Progenitor cell of endocrine pancreas (in vitro differentiated cells): ENCODE data around the gene TRIM38. TPM values are rescaled to one million over a fixed set of nuclear protein-coding genes. Genes with fewer than 3 reads are reported as not detected.

Experiments
- DNase-seq: peaks from one replicate; pipeline ENCODE4 v3.0.0; 2021; ENCODE audit warnings: low spot score; ENCODE audit not compliant: unreplicated experiment
- H3K27ac Mint-ChIP-seq: 2 replicates; pipeline ENCODE4 v1.8.0; 2021; ENCODE audit warnings: mild to moderate bottlenecking, moderate library complexity, mixed read lengths
- H3K27me3 Mint-ChIP-seq: 2 replicates; pipeline ENCODE4 v1.8.0; 2021; ENCODE audit warnings: mixed read lengths
- H3K36me3 Mint-ChIP-seq: 2 replicates; pipeline ENCODE4 v1.8.0; 2022; ENCODE audit warnings: mixed read lengths; ENCODE audit not compliant: insufficient read depth
- H3K4me1 Mint-ChIP-seq: 2 replicates; pipeline ENCODE4 v1.8.0; 2021; ENCODE audit warnings: low read depth, mixed read lengths
- H3K4me3 Mint-ChIP-seq: 2 replicates; pipeline ENCODE4 v1.8.0; 2021; ENCODE audit warnings: low read depth, mild to moderate bottlenecking, moderate library complexity, mixed read lengths
- H3K9me3 Mint-ChIP-seq: 2 replicates; pipeline ENCODE4 v1.8.0; 2021; ENCODE audit warnings: low read depth, mixed read lengths
- total RNA-seq: library from RNA; stranded (reverse); gene quantifications from 2 replicates; pipeline ENCODE4 v1.2.1, GENCODE V29; 2021
- TF ChIP-seq, protein P1 (sequence below): fragments of 200-600 bp; sonication (generic); IDR thresholded peaks from one replicate; pipeline ENCODE4 v1.5.0; 2021; ENCODE audit warnings: antibody characterized with exemption, mild to moderate bottlenecking; ENCODE audit not compliant: unreplicated experiment

TRIM38 gene
- total RNA-seq, 1 donor from 2014 or later: 5.9 TPM

DNA sequence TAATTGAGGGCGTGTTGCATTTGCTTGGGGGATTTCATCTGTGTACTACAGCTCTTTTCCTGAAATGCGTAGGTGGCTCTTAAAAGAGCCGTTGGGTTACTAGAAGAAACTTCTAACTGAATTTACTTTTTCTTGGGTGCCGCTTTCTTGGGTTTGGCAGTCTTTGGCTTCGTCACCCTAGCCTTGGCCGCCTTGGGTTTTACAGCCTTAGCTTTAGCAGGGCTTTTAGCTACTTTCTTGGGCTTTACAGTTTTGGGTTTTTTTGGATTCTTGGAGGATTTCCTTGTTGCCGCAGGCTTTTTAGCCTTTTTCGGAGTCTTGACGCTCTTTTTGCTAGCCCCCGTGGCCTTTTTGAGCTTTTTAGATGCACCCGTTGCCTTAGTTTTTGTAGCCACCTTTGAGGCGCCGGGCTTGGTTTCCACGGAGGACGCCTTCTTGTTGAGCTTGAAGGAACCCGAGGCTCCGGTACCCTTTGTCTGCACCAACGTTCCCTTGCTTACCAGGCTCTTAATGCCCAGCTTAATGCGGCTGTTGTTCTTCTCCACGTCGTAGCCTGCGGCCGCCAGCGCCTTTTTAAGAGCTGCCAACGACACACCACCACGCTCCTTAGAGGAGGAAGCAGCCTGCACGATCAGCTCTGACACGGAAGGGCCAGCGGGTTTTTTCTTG lies 54.5 kb downstream of the TRIM38 start:
- Mint-ChIP-seq H3K9me3 (peaks cover 10% of the 10 kb centered on the region), H3K4me1 (peaks cover 6% of the 10 kb centered on the region), H3K27me3 (no peaks in the 10 kb centered on the region), H3K27ac (peak overlapping the region; percentile 45), H3K36me3 (peaks cover 10% of the 10 kb centered on the region), H3K4me3 (peak overlapping the region; percentile 64)
- no peak for DNase-seq
- TF ChIP-seq, protein P1, sequence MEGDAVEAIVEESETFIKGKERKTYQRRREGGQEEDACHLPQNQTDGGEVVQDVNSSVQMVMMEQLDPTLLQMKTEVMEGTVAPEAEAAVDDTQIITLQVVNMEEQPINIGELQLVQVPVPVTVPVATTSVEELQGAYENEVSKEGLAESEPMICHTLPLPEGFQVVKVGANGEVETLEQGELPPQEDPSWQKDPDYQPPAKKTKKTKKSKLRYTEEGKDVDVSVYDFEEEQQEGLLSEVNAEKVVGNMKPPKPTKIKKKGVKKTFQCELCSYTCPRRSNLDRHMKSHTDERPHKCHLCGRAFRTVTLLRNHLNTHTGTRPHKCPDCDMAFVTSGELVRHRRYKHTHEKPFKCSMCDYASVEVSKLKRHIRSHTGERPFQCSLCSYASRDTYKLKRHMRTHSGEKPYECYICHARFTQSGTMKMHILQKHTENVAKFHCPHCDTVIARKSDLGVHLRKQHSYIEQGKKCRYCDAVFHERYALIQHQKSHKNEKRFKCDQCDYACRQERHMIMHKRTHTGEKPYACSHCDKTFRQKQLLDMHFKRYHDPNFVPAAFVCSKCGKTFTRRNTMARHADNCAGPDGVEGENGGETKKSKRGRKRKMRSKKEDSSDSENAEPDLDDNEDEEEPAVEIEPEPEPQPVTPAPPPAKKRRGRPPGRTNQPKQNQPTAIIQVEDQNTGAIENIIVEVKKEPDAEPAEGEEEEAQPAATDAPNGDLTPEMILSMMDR: no peak

DNA sequence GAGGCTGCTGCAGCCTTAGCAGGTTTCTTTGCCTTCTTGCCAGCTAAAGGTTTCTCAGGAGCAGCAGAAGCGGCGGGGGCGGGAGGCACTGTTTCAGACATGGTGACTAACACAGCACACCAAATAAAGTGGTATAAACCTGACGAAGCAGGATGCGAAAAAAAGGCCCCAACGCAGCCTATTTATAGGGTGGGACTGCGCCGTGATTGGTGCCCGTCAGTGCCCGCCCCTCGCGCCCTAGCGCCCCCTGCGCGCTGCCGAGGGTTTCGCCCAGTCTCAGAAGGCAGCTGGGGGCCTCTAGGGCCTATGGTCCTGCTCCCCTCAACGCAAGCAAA lies 55.0 kb downstream of the TRIM38 start:
- DNase-seq: no peak

DNA sequence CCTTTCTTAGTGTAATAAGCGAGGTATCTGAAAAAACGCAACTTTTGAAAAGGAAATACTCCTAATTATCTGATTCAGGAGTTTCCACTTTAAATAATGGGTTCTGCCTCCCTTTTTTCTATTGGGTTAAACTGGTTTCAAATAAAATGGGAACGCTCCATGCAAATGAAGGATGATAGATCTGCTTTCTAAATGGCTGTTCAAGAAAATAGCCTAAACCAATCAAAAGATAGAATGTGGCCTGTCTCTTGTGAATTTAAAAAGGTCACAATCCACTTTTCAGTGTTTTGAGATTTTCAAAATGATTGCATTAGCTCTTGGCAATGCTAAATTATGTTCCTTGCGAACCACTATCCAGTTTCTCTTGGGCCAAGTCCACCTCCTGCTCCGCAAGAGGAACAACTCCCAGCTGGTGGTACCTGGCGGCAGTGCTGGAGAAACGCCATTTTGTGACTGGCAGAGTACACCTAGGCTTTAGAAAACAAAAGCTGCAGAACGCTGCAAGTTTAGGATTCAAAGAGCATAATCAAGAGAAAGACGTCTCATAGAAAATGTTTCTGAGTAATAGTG lies 56.7 kb downstream of the TRIM38 start:
- peaks cover 10% of the 10 kb centered on the region for H3K9me3 Mint-ChIP-seq
- peak overlapping the region; percentile 50 for H3K4me3 Mint-ChIP-seq
- H3K27ac Mint-ChIP-seq: peak overlapping the region; percentile 81

More for the DNA sequence above, 55.0 kb downstream of the TRIM38 start:
- TF ChIP-seq, protein P1: peak; percentile 13
- Mint-ChIP-seq H3K36me3 (peaks cover 10% of the 10 kb centered on the region), H3K4me3 (peak overlapping the region; percentile 64), H3K27me3 (no peaks in the 10 kb centered on the region), H3K9me3 (peaks cover 10% of the 10 kb centered on the region), H3K4me1 (peaks cover 11% of the 10 kb centered on the region), H3K27ac (peak overlapping the region; percentile 45)

DNA sequence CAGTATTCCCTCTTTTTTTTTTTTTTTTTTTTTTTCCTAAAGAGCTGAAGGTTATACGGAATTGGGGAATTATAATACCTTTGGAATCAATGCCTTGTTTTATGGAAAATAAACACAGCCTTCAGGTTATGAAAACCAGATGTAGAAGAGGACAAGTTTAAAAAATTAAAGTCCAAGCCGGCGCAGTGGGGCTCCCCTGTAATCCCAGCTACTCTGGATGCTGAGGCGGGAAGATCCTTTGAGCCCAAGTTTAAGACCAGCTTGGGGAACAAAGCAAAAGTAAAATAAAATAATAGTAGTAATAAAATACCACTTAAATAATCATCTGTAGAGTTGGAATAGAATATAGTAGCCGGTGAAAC lies 57.3 kb downstream of the TRIM38 start:
- H3K4me1 Mint-ChIP-seq: peaks cover 27% of the 10 kb centered on the region
- H3K36me3 Mint-ChIP-seq: peaks cover 10% of the 10 kb centered on the region
- H3K27ac Mint-ChIP-seq: peak overlapping the region; percentile 99
- H3K4me3 Mint-ChIP-seq: peak overlapping the region; percentile 95
- H3K9me3 Mint-ChIP-seq: peaks cover 10% of the 10 kb centered on the region
- no peaks in the 10 kb centered on the region for H3K27me3 Mint-ChIP-seq
- DNase-seq: no peak
- TF ChIP-seq, protein P1: no peak

More for the DNA sequence above, 56.7 kb downstream of the TRIM38 start:
- no peak for DNase-seq
- TF ChIP-seq, protein P1: no peak
- H3K36me3 Mint-ChIP-seq: peaks cover 10% of the 10 kb centered on the region
- no peaks in the 10 kb centered on the region for H3K27me3 Mint-ChIP-seq
- H3K4me1 Mint-ChIP-seq: peaks cover 22% of the 10 kb centered on the region

DNA sequence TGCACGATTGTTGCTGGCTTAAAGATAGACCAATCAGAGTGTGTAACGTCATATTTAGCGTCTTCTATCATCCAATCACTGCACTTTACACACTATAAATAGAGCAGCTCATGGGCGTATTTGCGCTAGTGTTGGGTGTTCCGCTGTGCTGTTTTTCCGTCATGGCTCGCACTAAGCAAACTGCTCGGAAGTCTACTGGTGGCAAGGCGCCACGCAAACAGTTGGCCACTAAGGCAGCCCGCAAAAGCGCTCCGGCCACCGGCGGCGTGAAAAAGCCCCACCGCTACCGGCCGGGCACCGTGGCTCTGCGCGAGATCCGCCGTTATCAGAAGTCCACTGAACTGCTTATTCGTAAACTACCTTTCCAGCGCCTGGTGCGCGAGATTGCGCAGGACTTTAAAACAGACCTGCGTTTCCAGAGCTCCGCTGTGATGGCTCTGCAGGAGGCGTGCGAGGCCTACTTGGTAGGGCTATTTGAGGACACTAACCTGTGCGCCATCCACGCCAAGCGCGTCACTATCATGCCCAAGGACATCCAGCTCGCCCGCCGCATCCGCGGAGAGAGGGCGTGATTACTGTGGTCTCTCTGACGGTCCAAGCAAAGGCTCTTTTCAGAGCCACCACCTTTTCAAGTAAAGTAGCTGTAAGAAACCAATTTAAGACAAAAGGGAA lies 57.9 kb downstream of the TRIM38 start:
- DNase-seq: peak; percentile 35
- peak overlapping the region; percentile 95 for H3K4me3 Mint-ChIP-seq
- peaks cover 10% of the 10 kb centered on the region for H3K9me3 Mint-ChIP-seq
- H3K36me3 Mint-ChIP-seq: peaks cover 10% of the 10 kb centered on the region
- peaks cover 31% of the 10 kb centered on the region for H3K4me1 Mint-ChIP-seq
- no peaks in the 10 kb centered on the region for H3K27me3 Mint-ChIP-seq
- H3K27ac Mint-ChIP-seq: peak overlapping the region; percentile 99
- TF ChIP-seq, protein P1: no peak
